MCF 10A (cell line): ENCODE results near the gene BLM. TPM values are rescaled to one million over a fixed set of nuclear protein-coding genes. Genes with fewer than 3 reads are reported as not detected.

Source experiments
- BruUV-seq: library from RNA; stranded (reverse); fragments of 400-500 nt; replicated peaks from 2 replicates; lab custom pipeline; 2021; lab: Mats Ljungman, UMichigan
- CTCF ChIA-PET: fragments of 300-600 bp; sonication (Branson Sonifier 250); formaldehyde crosslinking; extraction: SDS; loops from one replicate; lab custom pipeline; 2021; ENCODE audit warnings: antibody characterized with exemption, inconsistent platforms; lab: Yijun Ruan, JAX
- POLR2A ChIA-PET: fragments of 300-600, 350-650 bp; sonication (Branson Sonifier 250); formaldehyde crosslinking; extraction: SDS; loops from one replicate; lab custom pipeline; 2020; ENCODE audit warnings: antibody characterized with exemption, inconsistent platforms; lab: Yijun Ruan, JAX
- DNase-seq: peaks from one replicate; pipeline ENCODE4 v3.0.0-alpha.2; 2018; ENCODE audit not compliant: unreplicated experiment
- H3K27ac Mint-ChIP-seq: one replicate; pipeline ENCODE4 v1.8.0; 2022; ENCODE audit warnings: mild to moderate bottlenecking, low read depth, mixed read lengths; ENCODE audit not compliant: unreplicated experiment
- H3K27me3 Mint-ChIP-seq: one replicate; pipeline ENCODE4 v1.8.0; 2022; ENCODE audit warnings: mixed read lengths; ENCODE audit not compliant: insufficient read depth, unreplicated experiment
- H3K36me3 Mint-ChIP-seq: one replicate; pipeline ENCODE4 v1.8.0; 2022; ENCODE audit warnings: mild to moderate bottlenecking, moderate library complexity, mixed read lengths; ENCODE audit not compliant: insufficient read depth, unreplicated experiment
- H3K4me1 Mint-ChIP-seq: one replicate; pipeline ENCODE4 v1.8.0; 2022; ENCODE audit warnings: mixed read lengths; ENCODE audit not compliant: insufficient read depth, unreplicated experiment
- H3K4me3 Mint-ChIP-seq: one replicate; pipeline ENCODE4 v1.8.0; 2022; ENCODE audit warnings: mild to moderate bottlenecking, moderate library complexity, mixed read lengths; ENCODE audit not compliant: unreplicated experiment
- H3K9me3 Mint-ChIP-seq: one replicate; pipeline ENCODE4 v1.8.0; 2022; ENCODE audit warnings: mixed read lengths; ENCODE audit not compliant: unreplicated experiment
- CTCF ChIP-seq: fragments of 200-600 bp; IDR thresholded peaks from one replicate; pipeline ENCODE4 v1.8.0; 2022; ENCODE audit warnings: antibody characterized with exemption, mild to moderate bottlenecking; ENCODE audit not compliant: unreplicated experiment
- intact Hi-C: fragments of 100-400 bp; cut with micrococcal nuclease; formaldehyde crosslinking; loops from 2 replicates; pipeline ENCODE4 v1.14.1; 2022
- total RNA-seq: library from RNA; stranded (reverse); gene quantifications from 2 replicates; pipeline ENCODE4 v1.2.3, GENCODE V29; 2022

BLM gene
- total RNA-seq, 1 experiment from 2014 or later = 5.2 TPM

GRCh38 chr15:90817117-90818057 is 100.2 kb downstream of the BLM start:
- Mint-ChIP-seq H3K9me3 (no peaks in the 10 kb centered on the region), H3K36me3 (no peaks in the 10 kb centered on the region), H3K4me3 (no peak overlapping the region), H3K27ac (no peak overlapping the region), H3K4me1 (no peaks in the 10 kb centered on the region), H3K27me3 (no peaks in the 10 kb centered on the region)
- no peak for DNase-seq
- no peak for TF ChIP-seq CTCF
- ChIA-PET CTCF (interaction anchor here (0.6 kb wide), 1 partner anchor 119 kb away, joined by 3 read pairs; no protein-coding TSS in a partner anchor), POLR2A (interaction anchor here (0.6 kb wide), 1 partner anchor 36 kb away, joined by 3 read pairs; no protein-coding TSS in a partner anchor)
- BruUV-seq = no TSS peak
- intact Hi-C loops = no loop called here

- TF ChIP-seq CTCF = no peak
- no peak overlapping the region for H3K27ac Mint-ChIP-seq
- H3K36me3 Mint-ChIP-seq = no peaks in the 10 kb centered on the region
- intact Hi-C loops = no loop called here
- no peak for DNase-seq
- BruUV-seq = no TSS peak
- no peaks in the 10 kb centered on the region for H3K4me1 Mint-ChIP-seq
- no peaks in the 10 kb centered on the region for H3K27me3 Mint-ChIP-seq
- CTCF ChIA-PET = interaction anchor here (0.7 kb wide), 1 partner anchor 30 kb away, joined by 3 read pairs; no protein-coding TSS in a partner anchor
- no peak overlapping the region for H3K4me3 Mint-ChIP-seq
- POLR2A ChIA-PET = interaction anchor here (0.6 kb wide), 1 partner anchor 35 kb away, joined by 3 read pairs; no protein-coding TSS in a partner anchor
- H3K9me3 Mint-ChIP-seq = no peaks in the 10 kb centered on the region
Observed at GRCh38 chr15:90818251-90819210, 101.4 kb downstream of the BLM start.

GRCh38 chr15:90819390-90819789 is 102.2 kb downstream of the BLM start:
- intact Hi-C loops = no loop called here

More at GRCh38 chr15:90819390-90819789, 102.2 kb downstream of the BLM start:
- Mint-ChIP-seq H3K36me3 (no peaks in the 10 kb centered on the region), H3K27ac (no peak overlapping the region), H3K4me3 (no peak overlapping the region), H3K4me1 (no peaks in the 10 kb centered on the region), H3K27me3 (no peaks in the 10 kb centered on the region), H3K9me3 (no peaks in the 10 kb centered on the region)
- TF ChIP-seq CTCF = no peak
- CTCF ChIA-PET = no interaction called here
- no TSS peak for BruUV-seq
- DNase-seq = no peak
- POLR2A ChIA-PET = no interaction called here
